COR-L47 (cell line): ENCODE data around the gene APOB.

Source experiments
- DNase-seq: peaks from one replicate; lab custom pipeline; 2025; lab: John Stamatoyannopoulos, UW

Gene APOB

GRCh38 chr2:21046506-21046905 lies 2.6 kb upstream of the APOB start:
- DNase-seq = no peak

- DNase-seq = no peak
Measured at GRCh38 chr2:21044694-21045371, 960 bp upstream of the APOB start.

- no peak for DNase-seq
Measured at GRCh38 chr2:21042958-21043743, 722 bp downstream of the APOB start.

DNA sequence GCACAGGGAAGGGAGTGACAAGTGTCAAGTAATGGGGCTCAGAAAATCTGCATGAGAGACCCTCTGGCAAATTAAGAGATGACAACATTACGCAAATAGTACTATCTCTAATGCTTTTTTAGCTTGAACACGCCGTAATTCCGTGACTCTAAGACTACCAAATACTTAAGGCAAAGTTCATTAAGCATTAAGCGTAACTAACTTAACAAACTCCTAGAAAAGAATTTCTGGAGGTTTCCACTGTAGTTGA lies 1.2 kb downstream of the APOB start:
- no peak for DNase-seq

DNA sequence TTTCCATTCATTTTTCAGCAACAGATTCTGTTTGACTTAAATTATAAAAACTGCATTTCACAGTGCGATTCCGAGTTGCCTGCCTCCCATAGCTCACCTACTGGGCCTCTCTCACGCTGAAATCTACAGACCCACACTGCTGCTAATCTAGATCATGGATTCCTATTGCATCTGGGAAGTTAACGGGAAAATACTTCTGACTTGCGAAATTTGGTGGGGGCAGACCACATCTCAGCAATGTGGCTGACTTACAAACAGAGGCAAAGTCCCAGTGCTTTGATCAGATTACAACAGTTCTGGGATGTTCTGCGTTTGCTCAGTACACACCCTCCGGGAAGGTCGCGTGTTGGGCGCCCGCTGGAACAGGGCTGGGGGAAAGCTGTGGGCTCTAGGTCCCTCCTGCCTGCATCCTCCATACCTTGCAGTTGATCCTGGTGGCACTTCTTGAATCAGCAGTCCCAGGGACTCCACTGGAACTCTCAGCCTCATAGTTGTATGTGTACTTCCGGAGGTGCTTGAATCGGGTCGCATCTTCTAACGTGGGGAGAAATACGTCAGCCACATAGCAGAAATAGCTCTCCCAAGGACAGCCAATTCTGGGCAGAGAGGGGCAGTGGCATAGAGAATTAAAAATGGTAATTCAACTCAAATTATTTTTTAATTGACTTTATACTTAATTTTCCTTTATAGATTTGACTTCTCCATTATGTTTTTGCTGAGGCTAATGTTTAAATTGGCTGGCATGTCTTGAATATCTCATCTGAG lies 1.7 kb downstream of the APOB start:
- DNase-seq = no peak

- no peak for DNase-seq
Measured at GRCh38 chr2:21041462-21041861, 2.4 kb downstream of the APOB start.

DNA sequence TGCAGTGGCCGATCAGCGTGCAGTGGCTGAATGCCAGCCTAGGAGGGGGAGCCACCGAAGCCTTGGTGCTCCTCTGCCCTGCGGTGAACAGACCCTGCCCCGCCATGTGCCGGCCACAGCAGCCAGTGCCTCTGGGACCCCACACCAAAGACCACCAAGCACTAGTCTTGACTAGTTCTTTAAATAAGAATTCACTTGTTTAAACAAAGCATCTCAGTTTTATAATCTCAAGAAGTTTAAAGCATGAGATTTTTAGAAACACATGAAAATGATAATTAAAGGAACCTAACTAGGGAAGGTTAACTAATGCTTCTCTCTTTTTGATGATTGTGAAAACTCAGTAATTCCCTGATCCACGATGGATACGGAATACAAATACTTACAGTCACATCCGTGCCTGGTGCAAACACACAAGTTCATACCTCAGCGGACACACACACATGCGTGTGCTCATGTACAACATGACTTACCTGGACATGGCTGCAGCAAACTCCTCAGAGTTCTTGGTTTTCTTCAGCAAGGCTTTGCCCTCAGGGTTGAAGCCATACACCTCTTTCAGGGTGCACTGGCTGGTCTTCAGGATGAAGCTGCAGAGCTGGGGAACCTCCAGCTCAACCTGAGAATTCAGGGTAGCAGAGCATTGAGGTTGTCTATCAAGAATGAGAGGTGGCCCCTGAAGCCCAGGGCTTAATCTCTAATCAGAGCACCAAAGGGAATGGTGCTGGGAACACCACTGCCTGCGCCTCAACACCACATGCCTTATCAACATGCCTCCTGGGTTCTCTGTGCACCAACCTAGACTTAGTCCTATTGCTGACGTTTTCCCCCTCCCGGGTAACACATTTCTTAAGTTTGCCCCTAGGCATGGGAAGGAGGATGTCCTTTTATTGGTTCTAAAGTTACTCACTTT lies 3.1 kb downstream of the APOB start:
- DNase-seq = no peak

DNA sequence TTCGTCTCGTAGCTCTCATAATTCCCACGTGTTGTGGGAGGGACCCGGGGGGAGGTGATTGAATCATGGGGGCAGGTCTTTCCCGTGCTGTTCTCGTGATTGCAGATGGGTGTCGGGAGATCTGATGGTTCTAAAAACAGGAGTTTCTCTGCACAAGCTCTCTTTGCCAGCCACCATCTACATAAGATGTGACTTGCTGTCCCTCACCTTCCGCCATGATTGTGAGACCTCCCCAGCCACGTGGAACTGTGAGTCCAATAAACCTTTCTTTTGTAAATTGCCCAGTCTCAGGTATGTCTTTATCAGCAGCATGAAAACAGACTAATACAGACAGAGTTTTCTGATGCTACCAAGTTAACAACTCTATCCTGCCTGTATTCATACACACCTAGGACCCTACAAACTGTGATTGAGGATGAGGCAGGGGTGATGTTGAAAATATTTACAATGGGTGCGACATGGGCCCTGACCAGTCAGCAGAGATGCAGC lies 3.9 kb downstream of the APOB start:
- no peak for DNase-seq

GRCh38 chr2:21039080-21039556 lies 4.8 kb downstream of the APOB start:
- DNase-seq = no peak

DNA sequence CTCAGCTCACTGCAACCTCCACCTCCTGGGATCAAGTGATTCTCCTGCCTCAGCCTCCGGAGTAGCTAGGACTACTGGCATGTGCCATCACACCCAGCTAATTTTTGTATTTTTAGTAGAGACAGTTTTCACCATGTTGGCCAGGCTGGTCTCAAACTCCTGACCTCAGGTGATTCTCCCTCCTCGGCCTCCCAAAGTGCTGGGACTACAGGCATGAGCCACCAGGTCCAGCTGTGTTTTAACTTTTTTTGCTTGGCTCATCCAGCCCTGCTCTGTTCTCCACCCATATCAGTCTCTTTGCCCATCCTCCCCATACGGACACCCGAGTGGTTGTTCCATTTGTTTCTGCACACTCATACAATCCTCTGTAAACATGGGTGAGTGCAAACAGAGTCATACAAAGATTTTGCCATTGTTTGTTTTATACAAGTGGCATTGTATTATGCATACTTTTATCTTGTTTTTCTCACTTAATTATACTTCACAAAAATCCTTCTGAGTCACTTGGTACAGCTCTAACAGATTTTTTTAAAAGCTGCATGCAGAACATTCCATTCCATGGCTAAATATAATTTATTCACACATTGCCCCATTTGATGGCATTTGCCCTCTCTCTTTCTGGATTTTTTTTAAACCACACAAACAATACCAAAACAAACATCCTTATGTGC lies 5.3 kb downstream of the APOB start:
- DNase-seq = no peak

- no peak for DNase-seq
Measured at GRCh38 chr2:21037671-21038108, 6.2 kb downstream of the APOB start.

DNA sequence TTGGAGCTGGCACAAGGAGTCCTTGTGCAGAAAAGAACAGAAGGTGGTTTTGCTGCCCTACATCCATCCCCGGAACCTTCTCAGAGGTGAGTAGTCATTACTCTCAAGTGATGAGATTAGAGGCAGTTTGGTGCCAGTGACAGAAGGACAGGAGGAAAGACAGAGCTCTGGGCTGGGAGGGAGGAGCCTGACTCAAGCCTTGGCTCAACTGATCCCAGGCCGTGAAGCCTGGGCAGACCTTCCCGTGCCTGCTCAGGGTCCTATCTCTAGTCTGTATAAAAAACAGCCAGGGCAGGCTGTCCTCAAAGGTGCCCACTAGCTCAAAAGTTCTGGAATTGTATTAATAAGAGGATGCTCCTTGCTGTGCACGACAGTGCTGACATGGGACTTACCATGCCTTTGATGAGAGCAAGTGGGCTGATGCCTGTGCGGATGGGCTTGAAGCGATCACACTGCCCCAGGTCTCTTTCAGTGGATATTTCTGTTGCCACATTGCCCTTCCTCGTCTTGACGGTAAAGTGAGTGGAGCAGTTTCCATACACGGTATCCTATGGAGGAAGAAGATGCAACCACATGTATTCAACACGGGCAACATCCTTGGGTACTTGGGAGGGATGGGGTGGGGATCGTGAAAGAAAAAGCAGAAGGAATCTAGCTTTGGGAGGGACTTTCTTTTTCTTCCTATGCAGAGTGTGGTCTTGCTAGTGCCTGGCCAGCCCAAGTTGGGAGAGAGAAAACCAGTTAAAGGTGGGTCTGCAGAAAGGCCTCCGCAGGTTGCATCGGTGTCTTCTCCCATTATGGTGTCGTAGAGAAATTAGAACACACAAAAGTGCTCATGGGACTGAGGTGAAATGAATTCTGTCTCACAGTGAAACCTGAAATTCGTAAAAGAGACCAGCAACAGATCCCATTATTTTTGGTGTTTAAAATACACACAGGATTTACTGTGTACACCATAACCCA lies 6.9 kb downstream of the APOB start:
- DNase-seq = no peak

DNA sequence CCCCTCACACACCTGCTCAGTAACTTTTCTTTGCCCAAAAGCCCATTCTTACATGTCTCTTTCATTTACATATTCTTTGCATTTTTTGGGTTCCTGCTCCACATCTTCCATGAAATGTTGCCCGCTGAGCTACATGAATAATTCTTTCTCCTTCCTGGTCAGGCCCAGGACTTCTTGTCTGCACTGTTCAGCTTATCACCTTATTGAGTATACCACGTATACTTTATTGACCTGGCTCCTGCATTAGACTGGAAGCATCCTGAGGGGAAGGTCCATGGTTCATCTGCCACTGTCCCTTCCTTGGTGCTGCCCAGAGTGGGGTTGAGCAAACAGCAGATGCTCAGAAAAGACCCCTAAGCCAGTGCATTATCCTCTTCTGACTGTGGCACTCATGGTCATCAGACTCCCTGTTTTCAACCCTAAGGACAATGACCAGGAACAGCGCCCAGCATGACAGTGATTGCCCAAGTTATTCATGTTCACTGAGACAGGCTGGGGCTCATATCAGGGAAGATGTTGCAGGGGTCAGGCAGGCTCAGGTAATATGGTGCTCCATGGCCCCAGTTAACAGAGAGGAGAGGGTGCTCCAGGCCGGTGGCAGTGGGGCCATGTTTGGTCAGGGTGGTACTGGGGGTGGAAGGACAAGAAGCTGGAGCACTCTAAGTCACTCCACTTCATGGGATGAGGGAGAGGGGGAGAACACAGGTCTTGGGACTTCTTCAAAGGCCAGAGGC lies 7.7 kb downstream of the APOB start:
- no peak for DNase-seq

- no peak for DNase-seq
Measured at GRCh38 chr2:21035282-21035973, 8.4 kb downstream of the APOB start.

DNA sequence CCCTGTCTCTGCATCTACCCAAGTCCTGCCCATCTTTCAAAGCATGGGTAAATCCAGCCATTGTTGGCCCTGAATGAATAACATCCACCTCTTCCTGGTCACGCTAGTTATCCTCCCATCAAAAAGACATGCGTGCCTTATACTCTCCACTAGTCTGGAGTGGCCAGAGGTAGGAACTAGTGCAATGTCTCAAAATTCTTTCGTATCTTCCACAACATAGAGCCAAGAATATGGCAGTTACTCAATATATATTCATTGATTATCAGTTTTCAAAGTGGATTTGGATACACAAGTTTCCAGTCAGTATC lies 8.9 kb downstream of the APOB start:
- no peak for DNase-seq

DNA sequence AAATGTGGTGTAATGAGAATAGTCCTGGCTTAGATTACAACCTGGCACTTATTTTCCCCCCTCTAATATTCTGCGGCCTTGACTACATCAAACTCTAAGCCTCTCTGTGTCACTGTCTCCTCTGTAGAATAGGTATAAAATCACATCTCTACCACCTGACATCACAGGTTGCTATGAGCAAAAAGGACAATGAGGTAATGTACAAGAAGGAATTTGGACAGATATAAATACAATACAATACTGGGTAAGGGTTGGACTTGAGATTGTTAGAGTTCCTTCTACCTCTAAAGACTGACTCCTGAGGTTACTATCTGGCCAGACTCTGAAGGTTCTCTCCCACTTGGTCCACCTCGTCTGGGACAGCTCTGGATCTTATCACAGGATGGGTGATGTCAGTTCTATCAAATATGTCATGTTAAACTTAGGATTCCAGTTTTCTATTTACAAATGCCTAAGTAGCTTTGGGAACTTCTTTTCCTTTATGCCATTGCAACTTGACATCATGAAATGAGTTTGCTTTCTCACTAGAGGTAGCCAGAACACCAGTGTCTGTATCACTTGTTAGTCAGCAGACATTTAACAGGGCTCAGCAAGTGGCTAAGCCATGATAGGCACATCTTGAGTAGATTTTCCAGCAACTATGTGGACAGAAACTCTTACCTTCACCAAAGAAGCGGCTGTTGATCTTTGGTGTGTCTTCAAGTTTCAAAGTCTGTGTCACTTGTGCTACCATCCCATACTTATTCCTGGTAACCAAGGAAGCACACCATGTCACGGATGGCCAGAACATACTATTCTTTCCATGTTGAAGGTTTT lies 9.5 kb downstream of the APOB start:
- DNase-seq = no peak

GRCh38 chr2:21033237-21034155 lies 10.4 kb downstream of the APOB start:
- DNase-seq = no peak
